Activated CD4-positive, alpha-beta T cell treated with anti-CD3 and anti-CD28 coated beads for 1 hour (primary cell): ENCODE data around the gene INTS15.
"Not testable (repeated sequence)": the region's sequence is repeated elsewhere in the genome, so short reads cannot be mapped to it uniquely, and the experiment has no call there.

ENCODE experiments used
- DNase-seq: peaks from one replicate; pipeline ENCODE4 v3.0.0-alpha.2; 2020

Gene INTS15

DNA sequence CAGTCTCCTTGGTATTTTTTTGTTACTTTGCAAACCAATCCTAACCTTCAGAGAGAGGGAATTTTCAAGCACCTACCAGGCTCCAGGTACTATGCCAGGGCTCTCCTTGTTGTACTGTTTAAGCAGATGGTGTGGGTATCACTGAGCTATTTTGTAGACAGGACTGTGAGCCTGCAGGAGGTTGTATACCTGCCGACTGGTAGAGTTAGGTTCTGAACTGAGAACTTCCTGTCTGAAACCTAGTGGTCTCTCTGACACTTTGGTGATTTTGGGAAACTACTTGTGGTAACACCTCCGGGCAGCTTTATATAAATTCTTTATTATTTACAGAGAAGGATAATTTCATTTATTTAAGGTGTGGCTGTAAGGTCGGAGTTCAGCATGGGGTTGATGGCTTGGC lies 30.1 kb downstream of the INTS15 start:
- DNase-seq = no peak

GRCh38 chr7:6621195-6622133 lies 31.6 kb downstream of the INTS15 start:
- no peak for DNase-seq

DNA sequence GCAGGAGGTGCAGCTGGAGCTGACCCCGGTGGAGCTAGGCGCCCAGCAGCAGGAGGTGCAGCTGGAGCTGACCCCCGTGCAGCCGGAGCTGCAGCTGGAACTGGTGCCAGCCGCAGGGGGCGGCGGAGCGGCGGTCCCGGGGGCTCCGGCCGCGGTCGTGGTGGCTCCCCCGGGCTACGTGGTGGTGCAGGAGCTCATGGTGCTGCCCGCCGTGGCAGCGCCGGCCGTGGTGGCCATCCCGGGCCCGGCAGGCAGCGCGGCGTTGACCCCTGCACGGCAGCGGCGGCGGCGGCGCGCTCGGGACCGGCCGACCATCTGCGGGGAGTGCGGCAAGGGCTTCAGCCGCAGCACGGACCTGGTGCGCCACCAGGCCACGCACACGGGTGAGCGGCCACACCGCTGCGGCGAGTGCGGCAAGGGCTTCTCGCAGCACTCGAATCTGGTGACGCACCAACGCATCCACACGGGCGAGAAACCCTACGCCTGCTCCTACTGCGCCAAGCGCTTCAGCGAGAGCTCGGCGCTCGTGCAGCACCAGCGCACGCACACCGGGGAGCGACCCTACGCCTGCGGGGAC lies 32.4 kb downstream of the INTS15 start:
- DNase-seq = no peak

DNA sequence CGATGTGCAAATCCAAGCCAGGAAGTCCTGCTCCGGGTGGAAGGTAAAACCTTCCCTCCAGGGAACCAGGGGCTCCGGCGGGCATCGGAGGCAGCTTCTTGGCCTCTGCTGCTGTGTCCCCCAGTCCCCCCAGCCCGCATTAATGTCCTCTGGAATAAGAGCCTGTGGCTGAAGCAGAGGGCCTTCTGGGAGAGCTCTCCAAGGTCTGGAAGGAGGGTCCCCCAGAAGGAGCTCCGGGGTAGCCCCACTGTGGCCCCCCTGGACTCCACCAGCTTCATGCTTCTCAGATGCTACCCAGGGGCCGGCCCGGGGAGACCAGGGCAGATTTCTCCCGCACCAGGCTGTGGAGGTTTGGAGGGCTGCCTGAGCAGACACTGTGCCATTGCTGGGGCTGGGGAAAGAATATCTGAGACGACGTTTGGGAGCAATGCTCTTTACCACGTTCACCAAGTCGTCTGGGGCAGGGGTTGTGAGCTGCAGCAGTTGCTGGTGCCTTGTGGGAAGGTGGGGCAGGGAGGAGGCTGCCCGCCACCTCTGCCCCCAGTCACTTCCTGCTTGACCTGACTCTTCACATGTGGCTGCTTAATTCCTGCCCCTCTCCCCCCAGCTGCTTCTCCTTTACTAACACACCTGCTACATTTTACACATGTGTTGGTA lies 33.9 kb downstream of the INTS15 start:
- DNase-seq = no peak

DNA sequence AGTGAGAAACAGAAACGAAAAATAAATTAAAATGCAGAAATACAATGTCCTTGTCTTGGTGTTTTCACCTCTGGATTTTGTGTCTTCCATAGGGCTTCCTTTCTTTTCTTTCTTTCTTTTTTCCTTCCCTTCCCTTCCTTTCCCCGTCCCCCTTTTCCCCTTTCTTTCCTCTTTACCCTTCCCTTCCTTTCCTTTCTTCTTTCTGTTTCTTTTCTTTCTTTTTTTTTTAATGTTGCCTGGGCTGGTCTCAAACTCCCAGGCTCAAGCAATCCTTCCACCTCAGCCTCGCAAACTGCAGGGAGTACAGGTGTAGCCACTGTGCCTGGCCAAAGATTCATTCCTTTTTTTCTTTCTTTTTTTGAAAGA lies 34.4 kb downstream of the INTS15 start:
- no peak for DNase-seq

DNA sequence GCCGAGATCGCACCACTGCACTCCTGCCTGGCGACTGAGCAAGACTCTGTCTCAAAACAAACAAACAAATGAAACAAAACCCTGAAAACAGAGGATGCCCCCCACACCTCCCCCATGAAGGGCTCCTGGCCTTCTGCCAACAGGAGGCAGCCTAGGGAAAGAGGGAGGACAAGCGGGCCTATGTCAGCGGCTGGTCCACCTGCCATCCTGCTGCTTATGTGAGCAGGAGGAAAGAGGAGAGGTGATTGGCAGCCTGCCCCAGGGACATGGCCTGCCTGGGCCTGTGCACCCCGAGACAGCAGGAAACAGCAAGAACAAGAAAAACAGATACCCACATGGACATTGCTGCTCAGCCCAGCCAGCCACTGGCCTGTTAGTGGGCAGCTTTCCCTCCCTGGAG lies 38.2 kb downstream of the INTS15 start:
- DNase-seq = no peak

DNA sequence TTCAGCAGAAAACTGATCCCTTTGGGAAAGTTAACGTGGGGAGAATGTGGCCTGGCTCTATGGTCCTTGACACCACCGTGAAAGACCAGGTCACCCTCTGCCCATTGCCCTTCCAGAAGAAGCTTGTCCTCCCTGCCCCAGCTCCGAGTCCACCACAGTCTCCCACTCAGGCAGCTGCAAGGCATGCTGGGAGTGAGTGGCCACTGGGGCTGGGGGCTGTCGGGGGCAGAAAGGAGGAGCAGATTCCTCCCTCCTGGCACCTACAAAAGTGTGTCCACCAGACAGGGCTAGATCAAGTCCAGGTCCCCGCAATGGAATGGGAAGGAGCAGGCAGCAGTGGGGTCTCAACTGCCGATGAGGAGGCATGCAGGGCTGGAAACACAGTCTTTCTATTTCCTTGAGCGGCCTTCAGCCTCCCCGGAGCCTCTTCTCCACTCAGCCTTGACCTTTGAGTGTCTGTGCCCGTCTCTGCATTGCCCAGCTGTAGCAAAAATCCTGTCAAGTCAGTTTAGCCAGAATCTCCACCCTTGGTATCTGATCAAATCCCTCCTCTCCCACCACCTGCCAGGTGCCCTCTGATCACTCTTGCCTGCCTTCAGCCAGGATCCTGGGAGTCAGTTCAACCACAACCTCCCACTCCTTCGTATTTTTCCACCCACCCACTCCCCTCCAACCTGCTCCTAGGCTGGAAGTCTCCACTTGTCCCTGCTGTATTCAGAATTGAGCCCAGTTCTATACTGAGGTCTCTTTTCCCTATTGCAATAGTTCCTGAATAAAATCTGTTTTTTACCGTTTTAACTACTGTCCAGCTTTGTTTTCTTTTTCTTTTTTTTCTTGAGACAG lies 40.4 kb downstream of the INTS15 start:
- no peak for DNase-seq

- no peak for DNase-seq
Measured at GRCh38 chr7:6631605-6632004, 41.8 kb downstream of the INTS15 start.

GRCh38 chr7:6634021-6634420 lies 44.2 kb downstream of the INTS15 start:
- DNase-seq = no peak

DNA sequence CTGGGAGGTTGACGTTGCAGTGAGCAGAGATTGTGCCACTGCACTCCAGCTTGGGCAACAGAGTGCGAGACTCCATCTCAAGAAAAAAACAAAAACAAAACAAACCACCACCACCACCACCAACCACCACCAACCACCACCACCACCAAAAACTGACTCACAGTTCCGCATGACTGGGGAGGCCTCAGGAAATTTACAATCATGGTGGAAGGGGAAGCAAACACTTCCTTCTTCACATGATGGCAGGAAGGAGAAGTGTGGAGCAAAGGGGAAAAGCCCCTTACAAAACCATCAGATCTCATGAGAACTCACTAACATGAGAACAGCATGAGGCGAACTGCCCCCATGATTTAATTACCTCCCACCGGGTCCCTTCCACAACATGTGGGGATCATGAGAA lies 45.1 kb downstream of the INTS15 start:
- DNase-seq = not testable (repeated sequence)

GRCh38 chr7:6636741-6637543 lies 47.1 kb downstream of the INTS15 start, which contains the start of gene ZNF316:
TSS of gene ZNF316 (plus strand) at chr7:6637318. CDS start at chr7:6642410, 5,092 bp downstream.
- peak; percentile 27 for DNase-seq

DNA sequence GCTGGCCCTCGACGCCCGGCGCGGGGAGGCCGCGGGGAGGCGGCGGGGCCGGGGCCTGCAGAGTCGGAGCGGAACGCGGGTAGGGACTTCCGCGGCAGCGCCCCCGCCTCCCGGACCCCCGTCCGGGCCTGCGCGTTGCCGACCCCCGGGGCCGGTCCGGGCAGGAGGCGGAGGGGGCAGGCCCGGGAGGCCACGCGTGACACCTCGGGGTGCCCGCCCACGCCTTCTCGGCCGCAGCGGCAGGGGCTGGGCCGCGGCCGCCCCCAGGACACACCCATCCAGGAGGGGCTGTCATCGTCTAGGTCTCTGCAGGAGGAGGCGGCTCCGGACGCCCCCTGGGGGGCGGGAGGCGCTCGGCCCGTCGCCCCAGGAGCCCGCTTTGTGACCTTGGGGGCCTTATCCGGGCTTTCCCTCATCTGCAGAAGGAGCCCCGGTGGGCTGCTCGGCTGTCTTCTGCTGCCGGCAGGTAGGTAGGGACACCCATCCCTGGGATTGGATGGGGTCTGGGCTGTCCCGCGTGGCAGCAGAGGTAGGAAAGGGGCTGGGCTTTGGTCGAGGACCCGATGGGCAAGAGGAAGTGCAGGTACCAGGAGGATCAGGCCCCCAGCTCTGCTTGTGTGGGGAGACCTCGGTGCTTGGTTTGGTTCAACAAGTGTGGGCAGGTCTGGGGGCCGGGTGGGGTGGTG lies 47.9 kb downstream of the INTS15 start:
- DNase-seq = peak; percentile 25

DNA sequence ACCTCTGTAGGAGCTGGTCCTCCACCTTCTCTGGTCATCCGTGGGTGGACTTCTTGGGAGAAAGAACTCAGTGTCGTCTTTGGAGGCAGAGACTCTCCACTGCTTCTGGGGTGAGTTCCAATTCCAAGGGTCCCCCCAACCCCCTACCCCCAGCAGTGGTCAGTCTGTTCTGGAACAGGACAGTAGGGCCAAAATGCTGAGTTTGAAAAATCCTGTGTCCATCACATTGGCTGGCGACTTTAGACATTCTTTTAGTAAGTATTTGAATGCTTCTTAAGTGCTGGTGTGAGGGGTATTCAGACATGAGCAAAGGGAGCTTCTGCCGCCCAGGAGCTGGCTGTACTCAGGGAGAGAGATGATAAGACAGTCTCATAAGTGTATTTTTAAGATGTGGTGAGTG lies 49.2 kb downstream of the INTS15 start:
- no peak for DNase-seq

- no peak for DNase-seq
Measured at GRCh38 chr7:6639627-6640026, 49.8 kb downstream of the INTS15 start.

DNA sequence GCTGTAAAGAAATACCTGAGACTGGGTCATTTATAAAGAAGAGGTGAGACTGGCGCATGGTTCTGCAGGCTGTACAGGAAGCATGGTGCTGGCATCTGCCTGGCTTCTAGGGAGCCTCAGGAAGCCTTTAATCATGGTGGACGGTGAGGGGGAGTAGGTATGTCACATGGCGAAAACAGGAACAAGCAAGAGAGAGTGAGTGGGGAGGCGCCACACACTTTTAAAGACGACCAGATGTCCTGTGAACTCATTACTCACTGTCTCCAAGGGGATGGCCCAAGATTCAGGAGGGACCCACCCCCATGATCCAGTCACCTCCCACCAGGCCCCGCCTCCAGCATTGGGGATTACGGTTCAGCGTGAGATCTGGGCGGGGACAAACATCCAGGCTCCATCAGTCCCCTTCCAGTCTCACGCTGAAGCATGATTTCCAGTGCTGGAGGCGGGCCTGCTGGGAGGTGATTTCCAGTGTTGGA lies 50.5 kb downstream of the INTS15 start:
- no peak for DNase-seq

DNA sequence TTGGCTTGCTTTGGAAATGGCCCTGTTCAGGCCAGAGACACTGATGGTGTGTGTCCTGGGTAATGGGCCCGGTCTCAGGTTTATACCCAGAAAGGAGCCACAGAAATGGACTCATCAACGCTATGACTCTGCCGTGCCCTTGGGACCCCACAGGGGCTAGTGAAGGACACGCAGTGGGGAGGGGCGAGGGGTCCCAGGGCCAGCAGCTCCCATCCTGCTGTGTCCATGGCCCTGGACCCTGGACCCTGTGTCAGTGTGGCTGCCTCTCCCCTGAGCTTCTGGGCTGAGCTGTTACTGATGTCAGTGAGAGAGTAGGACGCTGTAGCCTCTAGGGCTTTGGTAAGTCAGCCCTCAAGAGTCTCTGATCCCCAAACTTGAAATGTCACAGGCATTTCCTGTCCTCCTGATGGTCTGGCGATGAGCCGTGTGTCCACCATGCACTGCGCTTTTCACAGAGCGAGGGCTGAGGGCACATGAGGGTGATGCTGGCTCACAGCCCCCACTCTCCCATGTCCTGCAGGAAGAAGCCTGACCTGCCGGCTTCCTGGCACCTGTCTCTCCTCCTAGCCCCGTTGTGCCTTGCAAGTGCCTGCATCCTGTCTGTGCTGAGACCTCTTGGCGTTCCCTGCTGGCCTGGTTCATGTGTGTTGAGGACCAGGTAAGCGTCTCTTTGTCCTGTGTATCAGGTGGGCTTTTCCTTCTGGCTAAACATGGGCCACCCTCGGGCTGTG lies 51.6 kb downstream of the INTS15 start:
- DNase-seq = no peak

DNA sequence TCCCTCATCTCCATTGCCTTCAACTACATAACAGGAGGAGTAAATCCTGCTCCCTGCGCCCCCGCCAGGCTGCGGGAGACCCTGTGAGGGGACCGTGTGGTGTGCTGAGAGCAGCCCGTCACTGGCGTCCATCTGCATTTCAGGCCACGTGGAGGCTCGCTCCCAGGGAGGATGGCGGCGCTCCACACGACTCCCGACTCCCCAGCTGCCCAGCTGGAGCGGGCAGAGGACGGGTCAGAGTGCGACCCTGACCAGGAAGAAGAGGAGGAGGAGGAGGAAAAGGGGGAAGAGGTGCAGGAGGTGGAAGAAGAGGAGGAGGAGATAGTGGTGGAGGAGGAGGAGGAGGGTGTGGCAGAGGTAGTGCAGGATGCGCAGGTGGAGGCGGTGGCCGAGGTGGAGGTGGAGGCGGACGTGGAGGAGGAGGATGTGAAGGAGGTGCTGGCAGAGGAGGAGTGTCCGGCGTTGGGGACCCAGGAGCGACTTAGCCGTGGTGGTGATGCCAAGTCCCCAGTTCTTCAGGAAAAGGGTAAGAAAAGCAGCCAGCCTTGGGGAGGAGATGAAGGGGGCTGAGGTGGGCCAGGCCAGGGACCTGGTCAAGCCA lies 52.5 kb downstream of the INTS15 start:
- DNase-seq = no peak

GRCh38 chr7:6642861-6643640 lies 53.2 kb downstream of the INTS15 start:
- DNase-seq = no peak

DNA sequence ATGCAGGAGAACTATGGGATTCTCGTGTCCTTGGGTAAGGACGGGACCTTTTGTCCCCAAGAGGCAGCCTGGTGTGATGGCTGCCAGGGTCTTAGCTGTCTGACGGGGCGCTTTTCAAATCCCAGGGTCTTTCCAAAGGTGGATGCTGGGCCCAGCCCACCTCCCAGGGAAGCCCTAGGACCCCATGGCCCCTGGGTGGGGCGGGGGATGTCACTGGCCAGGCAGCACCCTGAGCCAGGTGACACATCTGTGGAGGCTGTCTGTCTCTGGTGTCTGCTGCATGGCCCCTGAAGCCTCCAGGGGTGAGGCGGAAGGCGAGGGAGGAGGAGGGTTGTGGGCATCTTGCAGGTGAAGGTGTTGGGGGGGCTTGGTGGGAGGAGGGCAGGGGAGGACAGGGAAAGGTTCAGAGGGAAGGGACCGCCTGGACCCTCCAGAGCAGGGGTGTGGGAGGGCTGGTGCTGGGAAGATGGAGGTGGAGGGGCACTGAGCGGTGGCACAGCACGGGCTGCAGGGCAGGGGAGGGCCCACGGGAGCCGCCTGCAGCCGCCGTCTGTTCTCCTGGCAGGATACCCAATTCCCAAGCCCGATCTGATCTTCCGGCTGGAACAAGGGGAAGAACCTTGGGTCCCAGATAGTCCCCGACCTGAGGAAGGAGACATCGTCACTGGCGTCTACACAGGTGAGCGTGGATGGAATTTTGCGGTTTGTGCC lies 54.2 kb downstream of the INTS15 start:
- DNase-seq = no peak
